CD4-positive, alpha-beta T cell treated with Interleukin-17A for 1 hour (primary cell): Measurements from ENCODE around the gene ACER2.

Experiments
- DNase-seq: peaks from one replicate; pipeline ENCODE4 v3.0.0-alpha.2; 2020

ACER2 gene

GRCh38 chr9:19490269-19490668 lies 81.5 kb downstream of the ACER2 start:
- DNase-seq: no peak

- DNase-seq: no peak
Observed at GRCh38 chr9:19490828-19491227, 82.0 kb downstream of the ACER2 start.

GRCh38 chr9:19492775-19493173 lies 84.0 kb downstream of the ACER2 start:
- no peak for DNase-seq

GRCh38 chr9:19493174-19493811 lies 84.5 kb downstream of the ACER2 start:
- DNase-seq: peak; percentile 42

GRCh38 chr9:19493876-19494275 lies 85.1 kb downstream of the ACER2 start:
- no peak for DNase-seq

GRCh38 chr9:19495186-19496028 lies 86.6 kb downstream of the ACER2 start:
- no peak for DNase-seq

GRCh38 chr9:19496321-19497050 lies 87.7 kb downstream of the ACER2 start:
- DNase-seq: no peak

GRCh38 chr9:19497276-19497675 lies 88.5 kb downstream of the ACER2 start:
- no peak for DNase-seq

- DNase-seq: no peak
Observed at GRCh38 chr9:19498015-19498414, 89.2 kb downstream of the ACER2 start.
